GM21360 (cell line): ENCODE results near the gene NFU1.
"Not testable (repeated sequence)": the region's sequence is repeated elsewhere in the genome, so short reads cannot be mapped to it uniquely, and the experiment has no call there.

ENCODE experiments used
- ATAC-seq: cut with Tn5 transposase; IDR thresholded peaks from one replicate; pipeline ENCODE4 v1.9.1; 2021; ENCODE audit warnings: mild to moderate bottlenecking, moderate library complexity; ENCODE audit not compliant: unreplicated experiment

Gene NFU1

GRCh38 chr2:69389271-69389670, 48.0 kb downstream of the NFU1 start:
- ATAC-seq, result no peak

DNA sequence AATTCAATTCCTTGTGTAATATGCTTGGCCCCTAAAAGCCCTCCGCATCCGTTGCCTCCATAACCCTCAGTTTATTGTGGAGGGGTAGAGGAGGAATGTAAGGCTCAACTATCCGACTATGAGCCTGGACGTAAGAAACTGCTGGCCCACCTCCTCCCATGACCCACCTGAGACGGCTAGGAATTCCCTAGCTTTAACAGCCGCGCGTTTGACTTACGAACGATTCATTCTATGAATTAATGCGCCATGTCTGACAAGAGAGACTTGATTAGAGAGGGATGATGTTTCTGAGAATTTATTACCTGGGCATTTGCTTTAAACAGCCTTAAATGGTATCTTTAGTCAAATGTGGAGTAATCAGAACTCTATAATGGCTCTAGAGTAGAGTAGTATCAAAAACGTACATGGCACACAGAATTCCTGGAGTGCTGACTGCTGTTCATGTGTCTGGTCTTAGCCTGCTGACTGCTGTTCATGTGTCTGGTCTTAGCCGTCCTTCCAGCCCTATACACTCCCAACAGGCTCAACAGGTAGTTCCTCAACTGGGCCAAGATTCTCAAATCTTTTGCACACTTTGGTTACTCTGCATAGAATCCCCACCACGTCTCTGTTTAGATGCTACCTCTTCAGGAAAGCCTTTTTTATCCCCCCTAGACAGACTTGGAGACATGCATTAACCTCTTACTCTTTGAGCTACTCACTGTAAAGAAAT, 49.3 kb downstream of the NFU1 start:
- no peak for ATAC-seq

DNA sequence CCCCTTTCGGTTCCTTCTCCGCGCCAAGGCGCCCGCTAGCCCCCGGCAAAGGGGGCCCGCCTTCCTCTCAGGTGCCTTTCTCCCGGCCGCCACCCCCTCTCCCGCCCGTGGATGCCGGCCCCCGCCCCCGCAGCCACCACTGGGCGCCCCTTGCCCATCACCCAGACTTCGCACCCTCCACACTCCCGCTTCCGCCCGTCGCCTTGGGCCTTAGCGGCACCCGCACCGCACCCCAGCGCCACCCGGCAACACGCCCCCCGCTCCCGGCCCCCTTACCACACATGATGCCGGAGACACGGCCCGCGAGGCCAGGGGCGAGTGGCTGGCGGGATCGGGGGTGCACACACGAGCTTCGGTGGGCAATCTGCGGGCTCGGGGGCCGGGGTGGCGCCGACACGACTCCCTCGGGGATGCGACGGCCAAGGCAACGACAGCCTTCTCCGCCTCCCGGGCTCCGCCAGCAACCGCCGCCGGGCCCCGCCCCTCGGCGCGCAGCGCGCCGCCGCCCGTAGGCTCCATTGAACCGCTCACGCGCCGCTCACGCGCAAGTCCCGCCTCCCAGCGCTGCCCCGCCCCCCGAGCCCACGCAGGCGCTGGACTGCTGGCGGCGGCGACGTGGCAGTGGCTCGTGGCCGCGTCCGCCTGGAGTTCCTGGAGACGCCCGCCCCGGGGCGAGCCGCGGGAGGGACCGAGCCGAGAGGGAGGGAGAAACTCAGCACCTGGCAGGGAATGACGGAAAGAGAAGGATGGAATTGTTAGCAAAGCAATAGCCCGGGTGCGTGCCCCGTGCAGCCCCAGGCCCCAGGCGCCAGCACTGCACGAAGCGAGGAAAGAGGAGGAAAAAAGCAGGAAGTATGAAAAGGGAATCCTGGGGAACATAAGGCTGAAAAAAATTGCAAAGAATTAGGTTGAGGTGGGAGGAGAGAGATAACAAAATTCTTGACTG, 50.2 kb downstream of the NFU1 start, which contains the start of gene GFPT1:
Gene GFPT1, minus strand, starts transcription at position 439 of the 946 bp plus-strand sequence. Its CDS starts 156 bp downstream, at position 283.
- ATAC-seq, result peak; percentile 88

GRCh38 chr2:69386360-69386759, 50.9 kb downstream of the NFU1 start:
- ATAC-seq, result no peak

GRCh38 chr2:69385443-69386151, 51.6 kb downstream of the NFU1 start:
- no peak for ATAC-seq

DNA sequence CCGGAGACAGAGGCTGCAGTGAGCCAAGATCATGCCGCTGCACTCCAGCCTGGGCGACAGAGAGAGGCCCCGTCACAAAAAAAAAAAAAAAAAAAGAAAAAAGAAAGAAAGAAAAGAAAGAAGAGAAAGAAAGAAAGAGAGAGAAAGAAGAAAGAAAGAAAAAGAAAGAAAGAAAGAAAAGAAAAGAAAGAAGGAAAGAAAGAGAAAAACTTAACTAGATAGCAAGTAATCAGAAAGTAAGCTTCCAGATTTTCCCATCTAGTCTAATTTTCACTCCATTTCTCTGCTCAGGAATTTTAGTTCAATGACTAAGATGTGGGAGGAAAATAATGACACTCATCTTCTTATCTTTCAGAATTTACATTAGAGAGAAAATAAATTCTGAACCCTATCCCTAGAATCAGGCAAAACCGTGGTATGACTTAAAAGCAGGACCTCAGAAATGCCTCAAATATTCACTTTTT, 52.6 kb downstream of the NFU1 start:
- ATAC-seq, result no peak

DNA sequence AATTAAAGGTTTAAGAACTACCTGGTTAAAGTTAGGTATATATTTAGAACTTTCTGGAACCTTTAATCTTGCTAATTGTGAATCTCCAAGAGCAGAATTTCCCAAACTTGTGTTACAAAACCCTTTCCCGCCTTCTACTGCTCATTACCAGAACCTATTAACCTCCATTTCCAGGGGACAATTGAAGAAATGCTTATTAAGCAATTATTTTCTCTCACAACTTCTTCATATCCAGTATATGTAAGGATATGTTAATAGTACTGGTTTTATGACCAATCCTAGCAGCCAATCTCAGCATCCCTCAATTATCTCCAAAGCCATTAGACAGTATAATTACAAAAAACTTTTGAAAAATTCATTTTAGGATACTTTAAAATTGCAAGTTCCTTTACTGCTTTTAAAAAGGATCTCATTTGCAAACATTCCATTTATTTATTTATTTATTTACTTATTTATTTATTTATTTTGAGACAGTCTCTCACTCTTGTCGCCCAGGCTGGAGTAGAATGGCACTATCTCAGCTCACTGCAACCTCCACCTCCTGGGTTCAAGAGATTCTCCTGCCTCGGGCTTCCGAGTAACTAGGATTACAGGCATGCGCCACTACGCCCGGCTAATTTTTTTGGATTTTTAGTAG, 53.9 kb downstream of the NFU1 start:
- no peak for ATAC-seq

GRCh38 chr2:69382547-69382946, 54.7 kb downstream of the NFU1 start:
- ATAC-seq, result no peak

GRCh38 chr2:69381337-69381737, 55.9 kb downstream of the NFU1 start:
- no peak for ATAC-seq

GRCh38 chr2:69380072-69380917, 56.9 kb downstream of the NFU1 start:
- no peak for ATAC-seq

GRCh38 chr2:69376403-69376802, 60.8 kb downstream of the NFU1 start:
- no peak for ATAC-seq

DNA sequence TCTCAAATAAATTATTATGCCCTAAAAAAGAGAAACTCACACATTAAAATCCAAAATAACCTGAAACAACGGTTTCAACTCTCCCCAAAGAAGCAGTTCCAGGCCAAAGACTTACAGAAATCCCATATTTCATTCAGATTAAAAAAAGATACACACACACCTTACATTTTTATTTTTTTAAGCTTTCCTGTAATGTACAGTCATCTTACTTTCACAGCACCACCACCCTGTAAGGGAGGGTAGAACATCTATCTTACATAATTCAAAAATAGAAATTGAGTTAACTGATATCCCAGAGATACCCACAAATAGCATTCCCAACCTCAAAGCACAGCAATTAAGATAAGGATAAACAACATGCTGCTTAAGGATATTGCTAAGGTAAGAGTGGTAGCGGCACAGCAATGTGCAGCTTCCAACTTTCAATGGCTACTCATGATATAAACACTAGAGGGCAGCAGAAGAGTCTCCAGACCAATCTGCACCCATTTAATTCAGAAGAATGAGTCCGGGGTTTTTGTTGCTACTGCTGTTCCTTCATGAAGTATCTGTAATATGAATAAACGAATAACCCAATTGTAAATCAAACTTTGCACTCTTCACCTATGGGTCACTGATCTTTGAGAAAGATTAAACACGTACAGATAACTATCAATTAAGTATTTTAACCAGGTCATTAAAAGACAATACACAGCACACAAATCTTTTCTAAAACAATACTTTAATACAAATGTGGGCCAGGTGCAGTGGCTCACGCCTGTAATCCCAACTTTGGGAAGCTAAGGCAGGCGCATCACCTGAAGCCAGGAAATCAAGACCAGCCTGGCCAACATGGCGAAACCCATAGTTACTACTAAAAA, 61.5 kb downstream of the NFU1 start:
- no peak for ATAC-seq

DNA sequence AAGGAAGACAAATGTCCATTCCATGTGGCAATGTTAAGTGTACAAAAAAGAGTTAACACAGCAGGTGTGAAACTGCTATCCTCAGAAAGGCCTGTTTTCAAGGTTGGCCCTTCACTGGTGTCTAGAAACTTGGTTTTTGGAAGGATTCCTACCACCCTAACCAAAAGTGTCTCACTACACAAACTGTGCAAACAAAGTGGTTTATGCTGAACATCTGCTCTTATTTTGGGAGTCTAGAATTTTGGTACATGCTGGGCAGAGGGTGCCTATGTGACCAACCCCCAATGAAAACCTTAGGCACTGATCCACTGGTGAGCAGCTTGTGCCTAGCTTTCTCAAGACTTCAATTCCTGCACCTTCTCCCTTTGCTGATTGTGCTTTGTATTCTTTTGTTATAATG, 64.5 kb downstream of the NFU1 start:
- no peak for ATAC-seq

- ATAC-seq, result no peak
Measured at GRCh38 chr2:69369802-69370201, 67.4 kb downstream of the NFU1 start.

- no peak for ATAC-seq
Measured at GRCh38 chr2:69368588-69368987, 68.6 kb downstream of the NFU1 start.

DNA sequence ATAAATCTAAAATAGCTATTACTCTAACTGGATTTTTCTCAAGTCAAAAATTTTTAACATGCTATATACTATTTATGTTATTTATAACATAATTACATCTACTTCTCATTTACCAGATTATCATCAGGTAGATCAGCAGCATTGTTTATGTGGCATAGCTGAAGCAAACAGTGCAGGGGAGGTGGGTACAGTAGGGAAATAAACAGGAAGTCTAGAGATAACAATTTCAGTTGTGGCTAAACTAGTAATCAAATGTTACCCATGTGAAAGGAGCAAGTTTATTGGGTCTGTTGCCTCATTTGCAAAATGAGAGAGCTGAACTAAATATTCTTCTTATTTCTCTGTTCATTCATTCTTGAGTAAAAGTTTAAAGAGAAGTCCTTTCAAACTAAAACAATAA, 77.9 kb downstream of the NFU1 start:
- ATAC-seq, result no peak

GRCh38 chr2:69358914-69359313, 78.3 kb downstream of the NFU1 start:
- ATAC-seq, result no peak

DNA sequence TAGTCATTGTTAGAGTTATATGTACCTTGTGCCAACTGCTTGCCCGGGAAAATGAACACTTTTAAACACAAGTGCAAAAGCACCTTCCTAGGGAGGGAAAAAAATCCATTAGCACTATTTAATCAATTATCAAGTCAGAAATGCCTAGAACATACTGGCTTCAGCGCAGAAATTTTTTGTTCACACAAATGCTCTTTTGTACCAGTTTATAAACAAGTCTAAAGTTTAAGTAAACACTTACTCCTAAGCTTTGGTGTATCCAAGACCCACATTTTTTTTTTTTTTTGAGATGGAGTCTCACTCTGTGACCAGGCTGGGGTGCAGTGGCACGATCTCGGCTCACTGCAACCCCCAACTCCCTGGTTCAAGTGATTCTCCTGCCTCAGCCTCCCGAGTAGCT, 80.8 kb downstream of the NFU1 start:
- ATAC-seq, result no peak

DNA sequence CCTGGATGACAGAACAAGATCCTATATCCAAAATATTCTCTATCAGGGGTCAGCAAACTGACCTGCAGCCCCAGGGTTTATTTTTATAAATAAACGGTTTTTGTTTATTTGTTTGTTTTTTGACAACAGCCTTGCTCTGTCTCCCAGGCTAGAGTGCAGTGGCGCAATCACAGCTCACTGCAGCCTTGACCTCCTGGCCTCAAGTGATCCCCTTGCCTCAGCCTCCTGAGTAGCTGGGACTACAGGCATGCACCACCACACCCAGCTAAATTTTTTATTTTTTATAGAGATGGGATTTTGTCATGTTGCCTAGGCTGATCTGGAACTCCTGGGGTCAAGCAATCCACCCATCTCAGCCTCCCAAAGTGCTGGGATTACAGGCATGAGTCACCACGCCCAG, 82.3 kb downstream of the NFU1 start:
- not testable (repeated sequence) for ATAC-seq
